SKM-1 treated with dmso at 0.1 percent for 144 hours (cell line): ENCODE measurements around the gene SLC38A1.

Experiments used
- DNase-seq: peaks from one replicate; lab custom pipeline; 2025; ENCODE audit not compliant: unreplicated experiment; lab: John Stamatoyannopoulos, UW

The SLC38A1 gene

GRCh38 chr12:46144433-46144832 lies 124.4 kb downstream of the SLC38A1 start:
- no peak for DNase-seq

GRCh38 chr12:46136249-46136648 lies 132.6 kb downstream of the SLC38A1 start:
- no peak for DNase-seq

GRCh38 chr12:46135750-46136149 lies 133.1 kb downstream of the SLC38A1 start:
- no peak for DNase-seq

GRCh38 chr12:46134852-46135251 lies 134.0 kb downstream of the SLC38A1 start:
- DNase-seq: no peak

- no peak for DNase-seq
These were observed 134.5 kb downstream of the SLC38A1 start for GRCh38 chr12:46134205-46134811.

GRCh38 chr12:46133751-46134150 lies 135.1 kb downstream of the SLC38A1 start:
- DNase-seq: no peak
